Nephron (organoid): ENCODE measurements around the gene DENND2C.
"Not testable (repeated sequence)": the region's sequence is repeated elsewhere in the genome, so short reads cannot be mapped to it uniquely, and the experiment has no call there.

Source experiments
- H3K27ac Mint-ChIP-seq, 3 experiments: 2 replicates each; pipeline ENCODE4 v1.8.0; 2020; ENCODE audit warnings: mixed read lengths in 3 of 3, mild to moderate bottlenecking in 2 of 3, moderate library complexity in 1 of 3
- H3K27me3 Mint-ChIP-seq: 2 replicates; pipeline ENCODE4 v1.8.0; 2021; ENCODE audit warnings: low read depth, mild to moderate bottlenecking, moderate library complexity, mixed read lengths
- H3K36me3 Mint-ChIP-seq: 2 replicates; pipeline ENCODE4 v1.8.0; 2020; ENCODE audit warnings: low read depth, mixed read lengths
- H3K4me1 Mint-ChIP-seq: 2 replicates; pipeline ENCODE4 v1.8.0; 2020; ENCODE audit warnings: mixed read lengths
- H3K4me3 Mint-ChIP-seq, 3 experiments: 2 replicates each; pipeline ENCODE4 v1.8.0; 2020; ENCODE audit warnings: mild to moderate bottlenecking in 3 of 3, mixed read lengths in 3 of 3, moderate library complexity in 2 of 3
- H3K9me3 Mint-ChIP-seq: 2 replicates; pipeline ENCODE4 v1.8.0; 2020; ENCODE audit warnings: mixed read lengths
- TF ChIP-seq, protein P1 (sequence below), 3 experiments: fragments of 200-600 bp; sonication (generic); IDR thresholded peaks; one replicate each; pipeline ENCODE4 v1.5.0; 2021; ENCODE audit warnings: antibody characterized with exemption in 3 of 3; ENCODE audit not compliant: unreplicated experiment in 3 of 3

The DENND2C gene

DNA sequence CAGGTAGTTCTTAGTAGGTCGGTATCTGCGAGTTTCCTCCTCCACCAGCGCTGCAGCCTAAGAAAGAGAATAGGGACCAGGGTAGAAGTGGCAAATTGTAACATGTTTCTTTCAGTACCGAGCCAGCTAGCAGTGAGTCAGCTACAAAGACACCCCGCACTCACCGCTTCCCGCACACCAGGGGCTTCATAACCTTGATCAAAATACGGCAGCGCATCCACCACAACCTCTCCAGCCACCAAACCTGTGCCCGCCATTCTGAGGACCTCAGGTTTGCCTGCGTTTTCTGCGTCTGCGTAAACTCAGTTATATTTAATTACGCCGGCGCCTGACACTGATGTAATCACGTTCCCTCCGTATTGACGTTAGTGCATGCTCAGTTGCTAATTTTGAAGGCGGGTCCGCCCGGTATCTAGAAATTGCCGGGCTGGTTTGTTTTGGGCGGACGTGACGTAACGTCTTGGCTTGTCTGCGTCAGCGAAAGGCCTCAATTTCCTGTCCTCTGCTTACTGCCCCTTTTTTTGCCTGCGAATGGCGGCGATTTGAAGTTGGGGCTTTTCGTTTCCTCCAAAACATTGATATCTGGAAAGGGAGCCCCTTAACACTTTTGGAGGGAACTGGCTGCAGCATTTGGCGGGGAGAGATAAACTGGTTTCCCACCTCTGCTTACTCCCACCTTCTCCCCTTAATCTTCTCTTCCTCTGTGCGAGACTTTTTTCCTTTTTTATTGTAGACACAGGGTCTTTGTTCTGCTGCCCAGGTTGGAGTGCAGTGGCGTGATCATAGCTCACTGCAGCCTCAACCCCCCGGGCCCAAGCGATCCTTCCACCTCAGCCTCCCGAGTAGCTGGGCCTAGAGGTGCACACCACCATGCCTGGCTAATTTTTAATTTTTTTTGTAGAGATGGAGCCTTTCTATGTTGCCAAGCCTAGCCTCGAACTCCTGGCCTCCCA is 88.2 kb downstream of the DENND2C start, which contains the start of gene BCAS2:
TSS of gene BCAS2 (minus strand) at position 281 of the 953 bp plus-strand sequence. CDS start at position 257, 24 bp downstream.
- no peaks in the 10 kb centered on the region for H3K27me3 Mint-ChIP-seq
- TF ChIP-seq, protein P1, sequence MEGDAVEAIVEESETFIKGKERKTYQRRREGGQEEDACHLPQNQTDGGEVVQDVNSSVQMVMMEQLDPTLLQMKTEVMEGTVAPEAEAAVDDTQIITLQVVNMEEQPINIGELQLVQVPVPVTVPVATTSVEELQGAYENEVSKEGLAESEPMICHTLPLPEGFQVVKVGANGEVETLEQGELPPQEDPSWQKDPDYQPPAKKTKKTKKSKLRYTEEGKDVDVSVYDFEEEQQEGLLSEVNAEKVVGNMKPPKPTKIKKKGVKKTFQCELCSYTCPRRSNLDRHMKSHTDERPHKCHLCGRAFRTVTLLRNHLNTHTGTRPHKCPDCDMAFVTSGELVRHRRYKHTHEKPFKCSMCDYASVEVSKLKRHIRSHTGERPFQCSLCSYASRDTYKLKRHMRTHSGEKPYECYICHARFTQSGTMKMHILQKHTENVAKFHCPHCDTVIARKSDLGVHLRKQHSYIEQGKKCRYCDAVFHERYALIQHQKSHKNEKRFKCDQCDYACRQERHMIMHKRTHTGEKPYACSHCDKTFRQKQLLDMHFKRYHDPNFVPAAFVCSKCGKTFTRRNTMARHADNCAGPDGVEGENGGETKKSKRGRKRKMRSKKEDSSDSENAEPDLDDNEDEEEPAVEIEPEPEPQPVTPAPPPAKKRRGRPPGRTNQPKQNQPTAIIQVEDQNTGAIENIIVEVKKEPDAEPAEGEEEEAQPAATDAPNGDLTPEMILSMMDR (IDR thresholded peaks at IDR 0.05; ENCODE audit: unreplicated experiment in 3 of 3) = no peak
- H3K27ac Mint-ChIP-seq = peak within 1 kb of the TSS; percentile 90 to 98 (median 96)
- H3K4me3 Mint-ChIP-seq = peak within 1 kb of the TSS; percentile 94 to 98 (median 95)
- peaks cover 20% of the 10 kb centered on the region for H3K36me3 Mint-ChIP-seq
- H3K4me1 Mint-ChIP-seq = peaks cover 22% of the 10 kb centered on the region
- H3K9me3 Mint-ChIP-seq = no peaks in the 10 kb centered on the region

DNA sequence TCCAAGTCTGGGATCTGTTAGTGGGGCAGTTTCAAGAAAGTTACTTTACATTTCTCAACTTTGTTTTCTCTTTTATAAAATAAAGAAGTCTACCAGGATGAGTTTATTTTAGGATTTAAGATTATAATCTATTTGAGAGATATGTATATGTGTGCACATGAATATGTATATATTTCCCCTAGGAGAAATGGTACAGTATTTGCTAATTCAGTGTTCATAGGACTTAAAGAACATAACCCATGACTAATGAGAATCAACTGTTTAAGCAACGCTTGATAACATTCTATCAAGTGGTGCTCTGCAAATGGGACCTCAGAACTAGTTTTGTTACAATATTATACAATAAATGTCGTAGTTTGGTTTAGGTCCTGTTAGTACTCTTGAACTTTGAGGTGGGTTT is 95.5 kb downstream of the DENND2C start:
- no peak overlapping the region for H3K27ac Mint-ChIP-seq

DNA sequence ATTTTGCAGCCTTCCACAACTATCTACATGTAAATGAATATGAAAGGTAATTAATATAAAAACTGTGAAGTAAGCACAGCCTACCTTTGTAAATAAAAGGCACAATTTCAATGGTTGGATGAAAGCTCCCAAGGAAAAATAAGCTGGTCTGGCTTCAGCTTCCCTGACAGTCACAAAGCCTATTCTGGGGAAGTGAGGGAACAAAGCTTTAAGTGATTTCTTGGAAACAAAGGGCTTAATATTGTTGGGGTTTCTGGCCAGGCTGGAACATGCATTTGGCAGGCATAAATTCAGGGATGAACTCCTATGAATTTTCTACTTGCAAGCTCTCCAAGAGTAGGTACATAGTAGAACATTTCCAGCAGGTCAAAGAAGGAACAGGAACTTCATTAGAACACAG is 105.7 kb downstream of the DENND2C start:
- Mint-ChIP-seq H3K27ac (no peak overlapping the region), H3K27me3 (no peaks in the 10 kb centered on the region), H3K9me3 (no peaks in the 10 kb centered on the region), H3K4me1 (no peaks in the 10 kb centered on the region), H3K36me3 (peaks cover 50% of the 10 kb centered on the region), H3K4me3 (no peak overlapping the region)
- TF ChIP-seq, protein P1 (IDR thresholded peaks at IDR 0.05; ENCODE audit: unreplicated experiment in 3 of 3) = no peak

More for the DNA sequence above, 95.5 kb downstream of the DENND2C start:
- Mint-ChIP-seq H3K4me3 (no peak overlapping the region), H3K9me3 (no peaks in the 10 kb centered on the region), H3K4me1 (peaks cover 5% of the 10 kb centered on the region), H3K36me3 (peaks cover 71% of the 10 kb centered on the region), H3K27me3 (no peaks in the 10 kb centered on the region)
- TF ChIP-seq, protein P1 (IDR thresholded peaks at IDR 0.05; ENCODE audit: unreplicated experiment in 3 of 3) = no peak

DNA sequence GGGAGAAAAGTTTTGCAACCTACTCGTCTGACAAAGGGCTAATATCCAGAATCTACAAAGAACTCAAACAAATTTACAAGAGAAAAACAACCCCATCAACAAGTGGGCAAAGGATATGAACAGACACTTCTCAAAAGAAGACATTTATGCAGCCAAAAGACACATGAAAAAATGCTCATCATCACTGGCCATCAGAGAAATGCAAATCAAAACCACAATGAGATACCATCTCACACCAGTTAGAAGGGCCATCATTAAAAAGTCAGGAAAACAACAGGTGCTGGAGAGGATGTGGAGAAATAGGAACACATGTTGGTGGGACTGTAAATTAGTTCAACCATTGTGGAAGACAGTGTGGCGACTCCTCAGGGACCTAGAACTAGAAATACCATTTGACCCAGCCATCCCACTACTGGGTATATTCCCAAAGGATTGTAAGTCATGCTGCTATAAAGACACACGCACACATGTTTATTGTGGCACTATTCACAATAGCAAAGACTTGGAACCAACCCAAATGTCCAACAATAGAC is 106.8 kb downstream of the DENND2C start:
- not testable (repeated sequence) for H3K4me3 Mint-ChIP-seq, H3K27ac Mint-ChIP-seq, H3K27me3 Mint-ChIP-seq, H3K9me3 Mint-ChIP-seq, H3K4me1 Mint-ChIP-seq
- peaks cover 39% of the 10 kb centered on the region for H3K36me3 Mint-ChIP-seq

DNA sequence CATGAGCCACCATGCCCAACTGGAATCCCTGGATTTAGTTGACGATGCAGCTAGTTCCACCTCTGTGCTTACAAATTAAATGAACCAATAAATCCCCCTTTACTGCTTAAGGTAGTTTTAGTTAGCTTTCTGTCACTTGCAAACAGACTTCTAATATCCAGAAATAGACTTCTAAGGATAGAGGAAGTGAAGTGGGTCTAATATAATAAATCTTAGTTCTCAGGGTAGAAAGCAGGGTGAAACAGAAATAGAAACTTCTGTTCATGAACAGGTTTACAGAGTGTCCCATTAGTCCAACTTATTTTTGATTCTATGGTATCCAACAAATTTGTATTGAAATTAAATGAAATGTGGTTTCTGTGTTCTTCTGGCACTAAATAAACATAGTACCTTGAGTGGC is 108.5 kb downstream of the DENND2C start:
- Mint-ChIP-seq H3K27ac (no peak overlapping the region), H3K27me3 (no peaks in the 10 kb centered on the region), H3K36me3 (peaks cover 23% of the 10 kb centered on the region), H3K4me1 (no peaks in the 10 kb centered on the region), H3K4me3 (no peak overlapping the region), H3K9me3 (no peaks in the 10 kb centered on the region)
- TF ChIP-seq, protein P1 (IDR thresholded peaks at IDR 0.05; ENCODE audit: unreplicated experiment in 3 of 3) = no peak

DNA sequence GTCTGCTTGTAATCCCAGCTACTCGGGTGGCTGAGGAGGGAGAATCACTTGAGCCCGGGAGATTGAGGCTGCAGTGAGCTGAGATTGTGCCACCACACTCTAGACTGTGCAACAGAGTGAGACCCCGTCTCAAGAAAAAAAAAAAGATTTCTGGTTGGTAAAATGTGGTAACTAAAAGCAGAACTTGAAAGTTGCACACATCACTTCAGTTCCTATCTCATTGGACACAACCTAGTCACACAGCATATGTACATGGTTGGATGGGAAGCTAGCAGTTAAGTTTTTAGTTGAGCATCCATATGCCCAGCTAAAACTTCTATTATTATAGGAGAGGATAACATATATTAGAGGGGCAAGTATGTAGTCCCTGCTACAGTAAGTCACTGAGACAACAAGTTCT is 110.5 kb downstream of the DENND2C start:
- peaks cover 4% of the 10 kb centered on the region for H3K36me3 Mint-ChIP-seq
- H3K4me1 Mint-ChIP-seq = no peaks in the 10 kb centered on the region
- no peak overlapping the region for H3K27ac Mint-ChIP-seq
- TF ChIP-seq, protein P1 (IDR thresholded peaks at IDR 0.05; ENCODE audit: unreplicated experiment in 3 of 3) = no peak
- no peaks in the 10 kb centered on the region for H3K9me3 Mint-ChIP-seq
- no peak overlapping the region for H3K4me3 Mint-ChIP-seq
- H3K27me3 Mint-ChIP-seq = no peaks in the 10 kb centered on the region
